Retinal pigment epithelial cell (primary cell): ENCODE data around the gene SLC41A3.

ENCODE experiments used
- DNase-seq: peaks from one replicate; pipeline ENCODE4 v3.0.0-alpha.2; 2010; ENCODE audit warnings: low read depth
- H3K4me3 ChIP-seq: 2 replicates; pipeline ENCODE4 v1.5.1; 2011; ENCODE audit warnings: mild to moderate bottlenecking, low read length, control low read depth, moderate library complexity
- TF ChIP-seq, protein P1 (sequence below): conservative IDR thresholded peaks from 2 replicates; pipeline ENCODE4 v1.5.1; 2011; ENCODE audit warnings: low read depth, low read length, control low read depth, inconsistent platforms

The SLC41A3 gene

DNA sequence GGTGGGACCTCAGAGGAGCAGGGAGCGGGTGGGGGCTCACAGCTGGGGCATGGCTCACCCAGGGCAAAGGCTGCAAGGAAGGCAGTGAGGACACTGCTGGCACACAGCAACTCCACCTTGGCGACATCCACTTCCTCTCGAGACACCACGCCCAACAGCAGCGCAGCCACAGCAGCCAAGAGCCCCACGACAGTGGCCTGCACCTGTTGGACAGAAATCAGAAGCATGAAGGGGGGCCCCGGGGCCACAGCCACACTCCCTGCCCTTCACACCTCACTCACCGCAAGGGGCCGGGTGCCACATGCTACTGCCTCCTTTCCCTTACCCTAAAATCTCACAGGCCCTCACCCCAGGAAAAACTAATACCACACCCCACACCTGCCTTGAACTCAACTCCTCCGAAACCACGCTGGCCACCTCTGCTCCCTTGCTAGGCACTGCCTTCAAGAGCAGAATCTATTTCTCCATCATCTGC is 57.6 kb downstream of the SLC41A3 start:
- DNase-seq = no peak
- TF ChIP-seq, protein P1, sequence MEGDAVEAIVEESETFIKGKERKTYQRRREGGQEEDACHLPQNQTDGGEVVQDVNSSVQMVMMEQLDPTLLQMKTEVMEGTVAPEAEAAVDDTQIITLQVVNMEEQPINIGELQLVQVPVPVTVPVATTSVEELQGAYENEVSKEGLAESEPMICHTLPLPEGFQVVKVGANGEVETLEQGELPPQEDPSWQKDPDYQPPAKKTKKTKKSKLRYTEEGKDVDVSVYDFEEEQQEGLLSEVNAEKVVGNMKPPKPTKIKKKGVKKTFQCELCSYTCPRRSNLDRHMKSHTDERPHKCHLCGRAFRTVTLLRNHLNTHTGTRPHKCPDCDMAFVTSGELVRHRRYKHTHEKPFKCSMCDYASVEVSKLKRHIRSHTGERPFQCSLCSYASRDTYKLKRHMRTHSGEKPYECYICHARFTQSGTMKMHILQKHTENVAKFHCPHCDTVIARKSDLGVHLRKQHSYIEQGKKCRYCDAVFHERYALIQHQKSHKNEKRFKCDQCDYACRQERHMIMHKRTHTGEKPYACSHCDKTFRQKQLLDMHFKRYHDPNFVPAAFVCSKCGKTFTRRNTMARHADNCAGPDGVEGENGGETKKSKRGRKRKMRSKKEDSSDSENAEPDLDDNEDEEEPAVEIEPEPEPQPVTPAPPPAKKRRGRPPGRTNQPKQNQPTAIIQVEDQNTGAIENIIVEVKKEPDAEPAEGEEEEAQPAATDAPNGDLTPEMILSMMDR = no peak
- H3K4me3 ChIP-seq = no peak overlapping the region

DNA sequence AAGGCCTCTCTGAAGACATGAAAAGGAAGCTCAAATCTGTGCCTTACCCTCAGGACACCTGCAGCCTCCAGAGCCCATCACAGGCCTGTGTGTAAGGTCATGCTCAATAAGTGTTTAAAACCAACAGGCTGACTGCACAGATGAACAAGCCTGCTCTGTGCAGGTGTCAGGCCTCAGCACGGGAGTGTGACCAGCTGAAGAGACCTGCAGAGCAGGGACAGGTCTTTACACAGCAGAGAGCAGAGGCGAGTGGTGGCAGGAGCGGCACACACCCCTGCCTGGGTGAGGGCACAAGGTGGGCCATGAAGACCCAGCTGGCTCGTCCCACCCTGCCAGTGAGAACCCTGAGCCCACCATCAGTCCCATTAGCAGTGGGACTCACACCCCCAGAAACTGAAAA is 58.1 kb downstream of the SLC41A3 start:
- no peak overlapping the region for H3K4me3 ChIP-seq
- DNase-seq = no peak
- TF ChIP-seq, protein P1 = no peak

DNA sequence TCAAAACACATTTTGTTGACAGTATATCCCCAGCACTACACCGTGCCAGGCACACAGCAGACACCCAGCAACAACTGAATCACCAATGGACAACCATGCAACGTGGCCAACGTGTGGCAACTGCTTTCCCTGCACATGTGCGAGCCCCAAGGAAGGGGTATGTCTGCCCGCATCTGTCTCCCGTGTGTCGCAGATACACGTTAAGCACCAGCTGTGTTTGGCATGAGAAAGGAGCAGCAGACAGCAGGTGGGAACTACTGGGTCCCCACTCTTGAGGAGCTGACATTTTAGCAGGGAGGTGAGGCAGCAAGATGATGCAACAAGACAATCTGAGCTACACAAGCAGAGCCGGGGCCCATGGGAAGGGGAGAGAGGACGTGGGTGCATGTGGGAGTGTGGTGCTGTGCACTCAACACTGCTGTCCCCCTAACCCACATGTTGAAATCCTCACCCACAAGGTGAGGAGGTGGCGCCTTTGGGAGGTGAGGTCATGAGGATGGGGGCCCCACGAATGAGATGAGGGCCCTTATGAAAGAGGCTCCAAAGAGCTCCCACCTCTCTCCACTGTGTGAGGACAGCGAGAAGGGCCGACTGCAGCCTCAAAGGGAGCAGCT is 58.7 kb downstream of the SLC41A3 start:
- TF ChIP-seq, protein P1 = no peak
- no peak for DNase-seq
- no peak overlapping the region for H3K4me3 ChIP-seq

- H3K4me3 ChIP-seq = no peak overlapping the region
- DNase-seq = no peak
- TF ChIP-seq, protein P1 = no peak
Observed at GRCh38 chr3:126024049-126024854, 59.7 kb downstream of the SLC41A3 start.

DNA sequence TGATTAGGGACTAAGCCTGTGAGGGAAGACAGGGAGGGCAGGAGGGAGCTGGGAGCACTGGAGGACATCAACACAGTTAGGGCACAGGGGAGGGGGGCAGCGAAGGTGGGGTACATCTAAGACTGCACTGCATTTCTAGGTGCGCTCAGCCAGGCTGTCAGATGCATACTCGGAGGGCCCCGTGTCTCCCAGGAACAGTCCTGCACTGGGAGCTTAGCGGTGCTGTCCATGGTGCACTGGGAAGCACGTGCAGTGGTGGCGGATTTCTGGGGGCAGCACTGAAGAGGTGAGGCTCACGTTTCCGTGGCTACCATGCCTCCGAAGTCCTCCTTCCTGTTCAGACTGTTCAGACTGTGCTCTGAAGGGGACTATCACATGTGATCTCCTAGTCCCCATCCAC is 60.5 kb downstream of the SLC41A3 start:
- no peak for DNase-seq
- TF ChIP-seq, protein P1 = no peak
- H3K4me3 ChIP-seq = no peak overlapping the region

DNA sequence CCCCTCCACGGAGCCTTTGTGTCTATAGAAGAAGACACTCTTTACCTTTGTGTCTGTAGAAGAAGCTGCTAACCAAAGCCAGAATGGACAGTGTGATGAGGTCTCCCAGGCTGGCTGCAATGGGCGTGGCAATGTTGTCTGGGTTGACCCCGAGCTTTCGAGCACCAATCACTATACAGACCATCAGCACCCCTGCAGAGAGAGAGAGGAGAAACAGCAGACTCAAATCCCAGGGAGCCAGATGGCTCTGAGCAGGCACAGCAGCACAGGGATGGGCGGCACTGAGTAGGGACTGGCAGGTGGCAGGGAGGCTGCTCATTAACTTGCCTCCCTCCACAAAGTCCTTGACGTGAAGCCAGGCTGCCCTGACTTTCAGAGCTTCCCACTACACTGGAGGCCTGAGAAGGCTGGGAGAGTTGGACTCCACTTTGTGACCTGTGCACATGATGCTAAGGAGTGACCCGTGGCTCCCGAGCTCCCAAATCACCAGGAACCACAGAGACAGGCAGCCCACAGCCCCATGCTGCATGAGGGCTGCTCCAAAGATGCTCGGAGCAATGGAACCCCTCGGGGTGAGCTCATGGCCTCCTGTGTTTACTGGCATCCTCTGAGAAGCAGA is 61.1 kb downstream of the SLC41A3 start:
- TF ChIP-seq, protein P1 = no peak
- no peak overlapping the region for H3K4me3 ChIP-seq
- DNase-seq = no peak
